ENCODE results near the gene ATG7.

The ATG7 gene

GRCh38 chr3:11284011-11284410 is 11.8 kb downstream of the ATG7 start:
- DNase-seq (ENCODE audit: insufficient read length) (no peak), FAIRE-seq (no peak)
- no peak for TF ChIP-seq TAF1 (IDR thresholded peaks at IDR 0.05; ENCODE audit: borderline replicate concordance, low read depth, low read length)
- TF ChIP-seq POLR2AphosphoS5 (IDR thresholded peaks at IDR 0.05; ENCODE audit: low read depth, low read length) = no peak
- no peak for TF ChIP-seq POLR2A (IDR thresholded peaks at IDR 0.05; ENCODE audit: low read depth, low read length)

- no peak for TF ChIP-seq POLR2A (IDR thresholded peaks at IDR 0.05; ENCODE audit: low read depth, low read length)
- DNase-seq (ENCODE audit: insufficient read length) (no peak), FAIRE-seq (no peak)
Observed at GRCh38 chr3:11285471-11285870, 13.3 kb downstream of the ATG7 start.

- TF ChIP-seq POLR2AphosphoS5 (IDR thresholded peaks at IDR 0.05; ENCODE audit: low read depth, low read length) (no peak), POLR2A (IDR thresholded peaks at IDR 0.05; ENCODE audit: low read depth, low read length) (no peak), TAF1 (IDR thresholded peaks at IDR 0.05; ENCODE audit: borderline replicate concordance, low read depth, low read length) (no peak)
- no peak for DNase-seq (ENCODE audit: insufficient read length)
- FAIRE-seq = no peak
Observed at GRCh38 chr3:11287404-11287803, 15.2 kb downstream of the ATG7 start.

- TF ChIP-seq TAF1 (IDR thresholded peaks at IDR 0.05; ENCODE audit: borderline replicate concordance, low read depth, low read length) (no peak), POLR2A (IDR thresholded peaks at IDR 0.05; ENCODE audit: low read depth, low read length) (no peak), POLR2AphosphoS5 (IDR thresholded peaks at IDR 0.05; ENCODE audit: low read depth, low read length) (no peak)
- DNase-seq (ENCODE audit: insufficient read length) (no peak), FAIRE-seq (no peak)
Observed at GRCh38 chr3:11288021-11288491, 15.9 kb downstream of the ATG7 start.

- DNase-seq (ENCODE audit: insufficient read length) (no peak), FAIRE-seq (peak; percentile 73)
- TF ChIP-seq TAF1 (IDR thresholded peaks at IDR 0.05; ENCODE audit: borderline replicate concordance, low read depth, low read length) (no peak), POLR2AphosphoS5 (IDR thresholded peaks at IDR 0.05; ENCODE audit: low read depth, low read length) (no peak), POLR2A (IDR thresholded peaks at IDR 0.05; ENCODE audit: low read depth, low read length) (peak; percentile 32; the same call in 1 of the 2 replicates)
Observed at GRCh38 chr3:11288786-11289637, 16.8 kb downstream of the ATG7 start.

DNA sequence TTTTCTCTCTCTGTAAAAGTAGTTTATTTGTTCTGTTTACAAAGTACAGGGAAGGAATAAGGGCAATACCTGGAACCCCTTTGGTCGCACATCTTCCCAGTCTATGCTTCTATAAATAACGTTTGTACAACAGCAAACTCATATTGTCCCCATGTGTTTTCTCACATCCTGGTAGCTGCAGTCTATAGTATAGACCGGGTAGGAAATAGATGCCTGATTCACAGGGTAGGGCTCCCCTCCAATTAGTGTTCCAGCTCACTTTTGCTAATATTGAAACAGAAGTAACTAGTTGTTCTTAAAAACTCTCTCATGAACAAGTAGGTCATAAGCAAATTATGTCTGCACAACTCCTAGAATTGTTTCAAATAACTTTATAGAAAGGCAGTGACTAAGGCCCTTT is 17.7 kb downstream of the ATG7 start:
- DNase-seq (ENCODE audit: insufficient read length) = no peak
- no peak for FAIRE-seq
- no peak for TF ChIP-seq POLR2A (IDR thresholded peaks at IDR 0.05; ENCODE audit: low read depth, low read length)
- TF ChIP-seq TAF1 (IDR thresholded peaks at IDR 0.05; ENCODE audit: borderline replicate concordance, low read depth, low read length) = no peak
- no peak for TF ChIP-seq POLR2AphosphoS5 (IDR thresholded peaks at IDR 0.05; ENCODE audit: low read depth, low read length)

- no peak for DNase-seq (ENCODE audit: insufficient read length)
- FAIRE-seq = no peak
- TF ChIP-seq POLR2A (IDR thresholded peaks at IDR 0.05; ENCODE audit: low read depth, low read length) (no peak), POLR2AphosphoS5 (IDR thresholded peaks at IDR 0.05; ENCODE audit: low read depth, low read length) (no peak), TAF1 (IDR thresholded peaks at IDR 0.05; ENCODE audit: borderline replicate concordance, low read depth, low read length) (no peak)
Observed at GRCh38 chr3:11290743-11291680, 18.8 kb downstream of the ATG7 start.

GRCh38 chr3:11291808-11292207 is 19.6 kb downstream of the ATG7 start:
- FAIRE-seq = no peak
- no peak for DNase-seq (ENCODE audit: insufficient read length)

GRCh38 chr3:11297126-11297525 is 24.9 kb downstream of the ATG7 start:
- FAIRE-seq = no peak
- TF ChIP-seq TAF1 (IDR thresholded peaks at IDR 0.05; ENCODE audit: borderline replicate concordance, low read depth, low read length) (no peak), POLR2A (IDR thresholded peaks at IDR 0.05; ENCODE audit: low read depth, low read length) (no peak), POLR2AphosphoS5 (IDR thresholded peaks at IDR 0.05; ENCODE audit: low read depth, low read length) (no peak)
- DNase-seq (ENCODE audit: insufficient read length) = no peak

More at GRCh38 chr3:11291808-11292207, 19.6 kb downstream of the ATG7 start:
- TF ChIP-seq POLR2A (IDR thresholded peaks at IDR 0.05; ENCODE audit: low read depth, low read length) (no peak), TAF1 (IDR thresholded peaks at IDR 0.05; ENCODE audit: borderline replicate concordance, low read depth, low read length) (no peak), POLR2AphosphoS5 (IDR thresholded peaks at IDR 0.05; ENCODE audit: low read depth, low read length) (no peak)

- DNase-seq (ENCODE audit: insufficient read length) (no peak), FAIRE-seq (no peak)
- TF ChIP-seq POLR2AphosphoS5 (IDR thresholded peaks at IDR 0.05; ENCODE audit: low read depth, low read length) (no peak), TAF1 (IDR thresholded peaks at IDR 0.05; ENCODE audit: borderline replicate concordance, low read depth, low read length) (no peak), POLR2A (IDR thresholded peaks at IDR 0.05; ENCODE audit: low read depth, low read length) (no peak)
Observed at GRCh38 chr3:11300970-11301369, 28.8 kb downstream of the ATG7 start.

GRCh38 chr3:11302444-11302843 is 30.2 kb downstream of the ATG7 start:
- DNase-seq (ENCODE audit: insufficient read length) = no peak
- no peak for FAIRE-seq
- TF ChIP-seq POLR2AphosphoS5 (IDR thresholded peaks at IDR 0.05; ENCODE audit: low read depth, low read length) = no peak
- TF ChIP-seq POLR2A (IDR thresholded peaks at IDR 0.05; ENCODE audit: low read depth, low read length) = no peak
- TF ChIP-seq TAF1 (IDR thresholded peaks at IDR 0.05; ENCODE audit: borderline replicate concordance, low read depth, low read length) = no peak

Measured in GM12892 (cell line).